Suppressor macrophage treated with lipopolysaccharide for 4 hours (primary cell): Measurements from ENCODE around the gene CASP5.
"Not testable (repeated sequence)": the region's sequence is repeated elsewhere in the genome, so short reads cannot be mapped to it uniquely, and the experiment has no call there.

Experiments used
- DNase-seq: peaks from one replicate; pipeline ENCODE4 v3.0.0-alpha.2; 2020

CASP5 gene

GRCh38 chr11:105023003-105023402 is at the start of gene CASP5:
TSS of gene CASP5 (minus strand) at chr11:105023168. CDS start at chr11:105023136, 32 bp downstream.
- peak; percentile 88 for DNase-seq

GRCh38 chr11:105072080-105072479 is 49.1 kb upstream of the CASP5 start:
- DNase-seq: not testable (repeated sequence)

DNA sequence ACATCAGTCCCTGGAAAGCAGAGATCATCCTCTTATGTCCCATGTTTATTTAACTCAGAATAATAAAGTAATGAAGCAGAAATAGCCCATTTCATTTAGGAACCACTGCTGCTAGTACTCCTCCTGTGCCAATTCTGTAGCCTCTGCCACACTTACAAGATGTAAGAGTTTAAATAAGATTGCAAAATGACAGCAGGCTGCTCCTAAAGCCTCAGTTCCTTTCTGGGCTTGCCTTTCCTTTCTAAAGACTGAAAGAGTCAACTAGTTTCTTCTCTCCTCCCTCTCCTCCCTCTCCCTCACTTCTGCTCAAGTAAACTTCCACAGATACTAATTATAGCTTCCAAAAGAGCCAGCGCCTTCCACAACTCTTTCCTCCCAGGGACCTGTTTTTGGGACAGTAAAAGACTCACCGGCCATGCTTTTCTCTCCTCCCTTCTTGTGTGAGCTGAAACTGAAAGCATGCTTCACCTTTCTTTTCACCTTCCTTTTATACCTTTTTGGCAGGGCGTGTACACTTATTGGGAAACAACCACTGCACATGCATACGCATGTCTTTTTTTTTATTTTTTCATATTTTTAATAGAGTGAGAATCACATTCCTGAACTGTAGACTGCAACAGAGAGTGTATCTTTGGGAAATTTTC is 48.2 kb upstream of the CASP5 start:
- peak; percentile 34 for DNase-seq

GRCh38 chr11:105070306-105070705 is 47.3 kb upstream of the CASP5 start:
- DNase-seq: peak; percentile 55

- DNase-seq: not testable (repeated sequence)
Measured at GRCh38 chr11:105069749-105070148, 46.8 kb upstream of the CASP5 start.

- DNase-seq: not testable (repeated sequence)
Measured at GRCh38 chr11:105063245-105063941, 40.4 kb upstream of the CASP5 start.

- no peak for DNase-seq
Measured at GRCh38 chr11:105057432-105057831, 34.5 kb upstream of the CASP5 start.

- DNase-seq: no peak
Measured at GRCh38 chr11:105056446-105056845, 33.5 kb upstream of the CASP5 start.

GRCh38 chr11:105054723-105055493 is 31.9 kb upstream of the CASP5 start:
- DNase-seq: peak; percentile 63

DNA sequence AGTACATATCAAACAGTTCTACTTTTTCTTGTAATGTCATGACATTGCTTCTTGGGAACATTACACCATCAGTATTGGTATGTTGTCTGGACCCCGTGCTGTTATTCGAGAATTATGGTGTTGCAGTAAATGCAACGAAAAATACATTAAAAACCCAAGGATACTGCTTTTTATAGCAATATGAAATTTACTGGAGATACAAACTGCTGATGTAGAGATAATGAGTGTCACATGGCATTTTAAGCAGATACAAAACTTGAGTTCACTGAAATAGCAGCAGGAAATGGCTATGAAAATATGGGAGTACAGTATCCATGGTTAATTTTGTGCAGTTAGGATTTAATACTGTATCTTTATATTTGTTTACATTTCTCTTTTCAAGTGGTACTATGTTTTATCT is 29.5 kb upstream of the CASP5 start:
- DNase-seq: no peak

DNA sequence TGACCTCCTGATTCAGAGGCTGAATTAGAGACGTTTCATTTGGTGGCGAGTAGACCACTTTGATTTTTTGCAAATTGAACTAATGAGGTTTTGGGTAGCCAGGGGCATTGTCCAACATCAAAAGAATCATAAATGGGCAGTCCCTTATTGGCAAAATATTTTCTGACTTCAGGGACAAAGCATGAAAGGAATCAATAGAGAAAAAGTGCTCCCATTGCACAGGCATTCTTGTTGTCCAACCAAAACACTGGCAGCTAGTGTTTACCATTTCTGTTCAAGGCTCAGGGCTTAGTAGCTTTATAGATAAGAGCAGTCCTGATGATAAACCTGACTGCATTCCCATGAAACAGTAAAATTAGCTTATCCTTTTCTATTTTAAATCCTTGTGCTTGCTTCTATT is 28.6 kb upstream of the CASP5 start:
- DNase-seq: no peak

GRCh38 chr11:105049481-105049880 is 26.5 kb upstream of the CASP5 start:
- no peak for DNase-seq

- peak; percentile 82 for DNase-seq
Measured at GRCh38 chr11:105046898-105047579, 24.1 kb upstream of the CASP5 start.

- no peak for DNase-seq
Measured at GRCh38 chr11:105045676-105046296, 22.8 kb upstream of the CASP5 start.

GRCh38 chr11:105044557-105045524 is 21.9 kb upstream of the CASP5 start, which contains the start of gene CARD16:
TSS of gene CARD16 (minus strand) at chr11:105045335. CDS start at chr11:105045297, 38 bp downstream.
- peak; percentile 90 for DNase-seq

DNA sequence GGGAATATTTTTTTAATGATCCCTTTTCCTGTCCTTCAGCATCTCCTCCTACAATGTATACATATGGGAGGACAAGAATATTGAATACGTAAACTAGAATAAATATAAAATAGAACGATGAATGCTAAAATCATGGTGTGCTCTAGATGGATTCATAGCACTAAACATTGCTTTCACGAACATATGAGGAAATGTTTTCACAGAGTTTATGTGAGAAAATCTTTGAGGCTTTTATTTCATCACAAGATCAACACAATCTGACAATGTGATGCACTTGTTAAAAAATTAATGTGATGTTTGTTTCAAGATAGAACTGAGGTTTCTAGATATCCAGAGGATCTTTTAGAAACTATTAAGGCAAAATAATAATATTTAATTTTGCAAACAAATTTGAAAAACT is 19.2 kb upstream of the CASP5 start:
- no peak for DNase-seq

DNA sequence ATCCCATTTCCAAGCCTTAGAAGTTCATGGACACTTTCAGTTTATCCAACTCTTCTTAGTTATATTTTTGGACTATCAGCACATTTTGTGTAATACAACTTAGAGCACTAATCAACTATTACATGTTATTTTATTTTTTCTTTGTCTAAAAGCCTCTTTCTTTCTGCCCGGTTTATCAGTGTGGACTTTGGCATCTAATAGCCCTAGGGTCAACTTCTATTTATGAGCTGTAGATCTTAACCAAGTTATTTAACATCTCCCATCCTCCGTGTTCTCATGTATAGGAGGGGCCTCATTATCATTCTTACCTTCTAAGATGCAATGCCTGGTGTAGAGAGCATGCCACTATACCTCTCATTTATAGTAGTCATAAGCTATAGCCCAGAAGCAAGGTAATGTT is 17.7 kb upstream of the CASP5 start:
- no peak for DNase-seq

GRCh38 chr11:105034813-105035620 is 12.0 kb upstream of the CASP5 start, which contains the start of gene CASP1:
TSS of gene CASP1 (minus strand) at chr11:105035144. CDS start at chr11:105035113, 31 bp downstream.
- peak; percentile 86 for DNase-seq

DNA sequence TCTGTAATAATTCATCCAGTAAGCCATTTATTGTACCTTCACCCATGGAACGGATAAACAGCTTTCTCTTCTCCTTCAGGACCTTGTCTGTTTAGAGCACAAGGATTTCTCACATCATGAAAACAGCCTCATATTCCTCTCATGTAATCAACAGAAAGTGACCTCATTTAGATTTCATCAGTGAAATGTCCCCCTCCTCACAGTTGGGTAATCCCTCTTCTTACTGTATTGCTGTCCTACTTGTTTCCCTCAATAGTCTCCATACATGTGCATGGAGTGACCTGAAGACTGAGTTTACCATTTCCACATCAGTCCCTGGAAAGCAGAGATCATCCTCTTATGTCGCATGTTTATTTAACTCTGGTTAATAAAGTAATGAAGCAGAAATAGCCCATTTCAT is 11.4 kb upstream of the CASP5 start:
- DNase-seq: peak; percentile 43

DNA sequence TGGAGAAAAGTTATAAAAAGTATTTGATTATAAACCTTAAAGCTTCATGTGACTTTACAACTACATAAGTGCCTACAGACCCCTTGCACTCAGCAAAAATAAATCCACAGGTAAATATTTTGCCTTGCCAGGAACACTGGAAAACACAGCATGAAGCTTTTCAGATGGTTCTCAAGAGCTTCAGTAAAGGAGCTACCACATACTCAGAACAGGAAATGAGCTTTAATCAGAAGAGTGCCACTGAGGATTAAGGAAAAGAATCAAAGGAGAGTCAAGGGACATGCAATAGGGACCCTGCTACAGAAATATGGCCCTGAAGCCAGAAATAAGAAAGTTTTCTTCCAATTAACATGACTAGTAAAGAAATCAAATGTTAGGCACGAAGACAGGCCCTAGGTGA is 10.8 kb upstream of the CASP5 start:
- no peak for DNase-seq
